Measurements from ENCODE around the gene SNX24.

The SNX24 gene

DNA sequence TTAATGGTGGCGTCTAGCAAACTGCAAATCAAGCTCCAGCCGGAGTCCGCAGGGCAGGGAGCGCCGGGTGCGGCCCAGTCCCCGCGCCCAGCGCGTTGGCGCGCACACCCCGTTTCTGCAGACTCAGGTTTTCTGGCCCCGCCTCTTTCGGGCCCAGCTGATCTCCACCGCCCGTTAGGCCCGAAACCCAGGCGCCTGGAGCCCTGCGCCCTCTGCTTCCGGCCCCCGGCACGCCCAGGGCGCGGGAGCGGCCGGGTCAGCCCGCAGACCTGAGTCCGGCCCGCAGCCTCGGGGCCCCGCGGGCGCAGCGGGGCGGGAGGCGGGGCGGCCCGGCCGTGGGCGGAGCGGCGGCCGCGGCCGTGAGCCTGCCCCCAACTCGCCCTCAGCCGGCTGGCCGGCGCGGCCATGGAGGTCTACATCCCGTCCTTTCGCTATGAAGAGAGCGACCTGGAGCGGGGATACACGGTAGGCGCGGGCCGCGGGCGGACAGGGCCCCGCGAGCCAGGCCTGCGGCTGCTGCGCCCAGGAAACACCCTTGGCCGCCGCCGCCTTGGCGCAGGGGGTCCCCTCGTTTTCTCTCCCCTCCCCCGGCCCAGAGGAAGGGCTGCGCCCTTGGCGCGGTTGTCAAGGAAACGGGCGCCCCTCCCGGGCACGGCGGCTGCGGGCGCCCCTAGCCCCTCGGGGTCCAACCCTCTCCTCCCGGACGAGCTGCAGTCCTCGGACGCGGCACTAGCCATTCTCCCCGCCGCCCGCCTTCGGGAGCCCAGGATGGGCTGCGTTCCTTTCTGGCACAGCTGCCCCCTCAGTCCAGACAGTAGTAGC lies at the start of gene SNX24 (continued):
- TF ChIP-seq YY2 (tag by site-specific recombination; IDR thresholded peaks at IDR 0.05) (no peak), ZNF658 (tag by site-specific recombination; IDR thresholded peaks at IDR 0.05) (no peak), ZBTB8A (tag by site-specific recombination; IDR thresholded peaks at IDR 0.05) (peak; percentile 99), ZSCAN30 (tag by site-specific recombination; IDR thresholded peaks at IDR 0.05) (peak; percentile 65), ZBTB20 (tag by site-specific recombination; IDR thresholded peaks at IDR 0.05) (peak; percentile 70; the same call in 1 of the 2 replicates), ZNF768 (tag by site-specific recombination; IDR thresholded peaks at IDR 0.05) (no peak), GFI1B (tag by site-specific recombination; IDR thresholded peaks at IDR 0.05) (no peak), ZNF785 (tag by site-specific recombination; IDR thresholded peaks at IDR 0.05) (no peak), IKZF3 (tag by site-specific recombination; IDR thresholded peaks at IDR 0.05) (no peak), PRDM1 (tag by site-specific recombination; IDR thresholded peaks at IDR 0.05) (no peak), ZNF140 (tag by site-specific recombination; IDR thresholded peaks at IDR 0.05) (no peak), ZNF585B (tag by site-specific recombination; IDR thresholded peaks at IDR 0.05) (no peak), ZEB2 (tag by site-specific recombination; IDR thresholded peaks at IDR 0.05) (peak; percentile 42), ZFP69B (tag by site-specific recombination; IDR thresholded peaks at IDR 0.05) (no peak), ZNF223 (tag by site-specific recombination; IDR thresholded peaks at IDR 0.05) (no peak), ZNF514 (tag by site-specific recombination; IDR thresholded peaks at IDR 0.05) (no peak), ZNF529 (tag by site-specific recombination; IDR thresholded peaks at IDR 0.05; ENCODE audit: insufficient replicate concordance) (no peak), ZNF112 (tag by site-specific recombination; IDR thresholded peaks at IDR 0.05) (no peak), YY1 (tag by site-specific recombination; IDR thresholded peaks at IDR 0.05) (peak; percentile 54; the same call in 1 of the 2 replicates), ZNF335 (tag by site-specific recombination; conservative IDR thresholded peaks at IDR 0.05) (peak; percentile 29), ZNF19 (tag by site-specific recombination; IDR thresholded peaks at IDR 0.05; ENCODE audit: low read depth) (no peak), ZNF549 (tag by site-specific recombination; IDR thresholded peaks at IDR 0.05) (no peak), ZNF664 (tag by site-specific recombination; IDR thresholded peaks at IDR 0.05) (no peak), KLF10 (tag by site-specific recombination; IDR thresholded peaks at IDR 0.05) (peak; percentile 86), ZNF146 (tag by site-specific recombination; IDR thresholded peaks at IDR 0.05) (no peak; the same call in 1 of the 2 replicates), ZFHX2 (tag by site-specific recombination; conservative IDR thresholded peaks at IDR 0.05) (no peak; the same call in none of the 2 replicates), KLF7 (tag by site-specific recombination; IDR thresholded peaks at IDR 0.05; ENCODE audit: borderline replicate concordance) (peak; percentile 64; the same call in 1 of the 2 replicates)
- TF ChIP-seq, protein P1, sequence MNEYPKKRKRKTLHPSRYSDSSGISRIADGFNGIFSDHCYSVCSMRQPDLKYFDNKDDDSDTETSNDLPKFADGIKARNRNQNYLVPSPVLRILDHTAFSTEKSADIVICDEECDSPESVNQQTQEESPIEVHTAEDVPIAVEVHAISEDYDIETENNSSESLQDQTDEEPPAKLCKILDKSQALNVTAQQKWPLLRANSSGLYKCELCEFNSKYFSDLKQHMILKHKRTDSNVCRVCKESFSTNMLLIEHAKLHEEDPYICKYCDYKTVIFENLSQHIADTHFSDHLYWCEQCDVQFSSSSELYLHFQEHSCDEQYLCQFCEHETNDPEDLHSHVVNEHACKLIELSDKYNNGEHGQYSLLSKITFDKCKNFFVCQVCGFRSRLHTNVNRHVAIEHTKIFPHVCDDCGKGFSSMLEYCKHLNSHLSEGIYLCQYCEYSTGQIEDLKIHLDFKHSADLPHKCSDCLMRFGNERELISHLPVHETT (tag by site-specific recombination; IDR thresholded peaks at IDR 0.05) = no peak
- TF ChIP-seq, protein P2, sequence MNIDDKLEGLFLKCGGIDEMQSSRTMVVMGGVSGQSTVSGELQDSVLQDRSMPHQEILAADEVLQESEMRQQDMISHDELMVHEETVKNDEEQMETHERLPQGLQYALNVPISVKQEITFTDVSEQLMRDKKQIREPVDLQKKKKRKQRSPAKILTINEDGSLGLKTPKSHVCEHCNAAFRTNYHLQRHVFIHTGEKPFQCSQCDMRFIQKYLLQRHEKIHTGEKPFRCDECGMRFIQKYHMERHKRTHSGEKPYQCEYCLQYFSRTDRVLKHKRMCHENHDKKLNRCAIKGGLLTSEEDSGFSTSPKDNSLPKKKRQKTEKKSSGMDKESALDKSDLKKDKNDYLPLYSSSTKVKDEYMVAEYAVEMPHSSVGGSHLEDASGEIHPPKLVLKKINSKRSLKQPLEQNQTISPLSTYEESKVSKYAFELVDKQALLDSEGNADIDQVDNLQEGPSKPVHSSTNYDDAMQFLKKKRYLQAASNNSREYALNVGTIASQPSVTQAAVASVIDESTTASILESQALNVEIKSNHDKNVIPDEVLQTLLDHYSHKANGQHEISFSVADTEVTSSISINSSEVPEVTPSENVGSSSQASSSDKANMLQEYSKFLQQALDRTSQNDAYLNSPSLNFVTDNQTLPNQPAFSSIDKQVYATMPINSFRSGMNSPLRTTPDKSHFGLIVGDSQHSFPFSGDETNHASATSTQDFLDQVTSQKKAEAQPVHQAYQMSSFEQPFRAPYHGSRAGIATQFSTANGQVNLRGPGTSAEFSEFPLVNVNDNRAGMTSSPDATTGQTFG (tag by site-specific recombination; IDR thresholded peaks at IDR 0.05; ENCODE audit: borderline replicate concordance) = no peak
- TF ChIP-seq, protein P3, sequence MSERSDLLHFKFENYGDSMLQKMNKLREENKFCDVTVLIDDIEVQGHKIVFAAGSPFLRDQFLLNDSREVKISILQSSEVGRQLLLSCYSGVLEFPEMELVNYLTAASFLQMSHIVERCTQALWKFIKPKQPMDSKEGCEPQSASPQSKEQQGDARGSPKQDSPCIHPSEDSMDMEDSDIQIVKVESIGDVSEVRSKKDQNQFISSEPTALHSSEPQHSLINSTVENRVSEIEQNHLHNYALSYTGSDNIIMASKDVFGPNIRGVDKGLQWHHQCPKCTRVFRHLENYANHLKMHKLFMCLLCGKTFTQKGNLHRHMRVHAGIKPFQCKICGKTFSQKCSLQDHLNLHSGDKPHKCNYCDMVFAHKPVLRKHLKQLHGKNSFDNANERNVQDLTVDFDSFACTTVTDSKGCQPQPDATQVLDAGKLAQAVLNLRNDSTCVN (tag by site-specific recombination; optimal IDR thresholded peaks at IDR 0.05) = peak; percentile 87
- TF ChIP-seq, protein P4, sequence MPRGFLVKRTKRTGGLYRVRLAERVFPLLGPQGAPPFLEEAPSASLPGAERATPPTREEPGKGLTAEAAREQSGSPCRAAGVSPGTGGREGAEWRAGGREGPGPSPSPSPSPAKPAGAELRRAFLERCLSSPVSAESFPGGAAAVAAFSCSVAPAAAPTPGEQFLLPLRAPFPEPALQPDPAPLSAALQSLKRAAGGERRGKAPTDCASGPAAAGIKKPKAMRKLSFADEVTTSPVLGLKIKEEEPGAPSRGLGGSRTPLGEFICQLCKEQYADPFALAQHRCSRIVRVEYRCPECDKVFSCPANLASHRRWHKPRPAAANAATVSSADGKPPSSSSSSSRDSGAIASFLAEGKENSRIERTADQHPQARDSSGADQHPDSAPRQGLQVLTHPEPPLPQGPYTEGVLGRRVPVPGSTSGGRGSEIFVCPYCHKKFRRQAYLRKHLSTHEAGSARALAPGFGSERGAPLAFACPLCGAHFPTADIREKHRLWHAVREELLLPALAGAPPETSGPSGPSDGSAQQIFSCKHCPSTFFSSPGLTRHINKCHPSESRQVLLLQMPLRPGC (tag by site-specific recombination; IDR thresholded peaks at IDR 0.05) = no peak
- TF ChIP-seq, protein P5, sequence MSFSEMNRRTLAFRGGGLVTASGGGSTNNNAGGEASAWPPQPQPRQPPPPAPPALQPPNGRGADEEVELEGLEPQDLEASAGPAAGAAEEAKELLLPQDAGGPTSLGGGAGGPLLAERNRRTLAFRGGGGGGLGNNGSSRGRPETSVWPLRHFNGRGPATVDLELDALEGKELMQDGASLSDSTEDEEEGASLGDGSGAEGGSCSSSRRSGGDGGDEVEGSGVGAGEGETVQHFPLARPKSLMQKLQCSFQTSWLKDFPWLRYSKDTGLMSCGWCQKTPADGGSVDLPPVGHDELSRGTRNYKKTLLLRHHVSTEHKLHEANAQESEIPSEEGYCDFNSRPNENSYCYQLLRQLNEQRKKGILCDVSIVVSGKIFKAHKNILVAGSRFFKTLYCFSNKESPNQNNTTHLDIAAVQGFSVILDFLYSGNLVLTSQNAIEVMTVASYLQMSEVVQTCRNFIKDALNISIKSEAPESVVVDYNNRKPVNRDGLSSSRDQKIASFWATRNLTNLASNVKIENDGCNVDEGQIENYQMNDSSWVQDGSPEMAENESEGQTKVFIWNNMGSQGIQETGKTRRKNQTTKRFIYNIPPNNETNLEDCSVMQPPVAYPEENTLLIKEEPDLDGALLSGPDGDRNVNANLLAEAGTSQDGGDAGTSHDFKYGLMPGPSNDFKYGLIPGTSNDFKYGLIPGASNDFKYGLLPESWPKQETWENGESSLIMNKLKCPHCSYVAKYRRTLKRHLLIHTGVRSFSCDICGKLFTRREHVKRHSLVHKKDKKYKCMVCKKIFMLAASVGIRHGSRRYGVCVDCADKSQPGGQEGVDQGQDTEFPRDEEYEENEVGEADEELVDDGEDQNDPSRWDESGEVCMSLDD (tag by site-specific recombination; IDR thresholded peaks at IDR 0.05) = peak; percentile 48; the same call in 1 of the 2 replicates

Measured in HEK293 (cell line).